Trophoblast cell (in vitro differentiated cells and primary cell): ENCODE results near the gene ASB9.
"Not testable (repeated sequence)": the region's sequence is repeated elsewhere in the genome, so short reads cannot be mapped to it uniquely, and the experiment has no call there.

Experiments
- DNase-seq, 2 donors: peaks; one replicate each; pipeline ENCODE4 v3.0.0-alpha.2; 2016
- H2AFZ ChIP-seq: 2 replicates; pipeline ENCODE4 v1.6.1; 2013; ENCODE audit warnings: low read length, moderate library complexity, mild to moderate bottlenecking; ENCODE audit not compliant: insufficient read depth, poor library complexity
- H2AK5ac ChIP-seq: 2 replicates; pipeline ENCODE4 v1.6.1; 2013; ENCODE audit warnings: mild to moderate bottlenecking, low read length
- H2BK120ac ChIP-seq: 2 replicates; pipeline ENCODE4 v1.6.1; 2013; ENCODE audit warnings: low read length, mild to moderate bottlenecking, moderate library complexity; ENCODE audit not compliant: insufficient read depth, poor library complexity
- H2BK12ac ChIP-seq: 2 replicates; pipeline ENCODE4 v1.6.1; 2013; ENCODE audit warnings: mild to moderate bottlenecking, low read length, moderate library complexity
- H2BK5ac ChIP-seq: 2 replicates; pipeline ENCODE4 v1.6.1; 2013; ENCODE audit warnings: low read length, low read depth, moderate library complexity, mild to moderate bottlenecking; ENCODE audit not compliant: poor library complexity
- H3K14ac ChIP-seq: 2 replicates; pipeline ENCODE4 v1.6.1; 2013; ENCODE audit warnings: mild to moderate bottlenecking, low read length
- H3K18ac ChIP-seq: 2 replicates; pipeline ENCODE4 v1.6.1; 2013; ENCODE audit warnings: mild to moderate bottlenecking, low read length
- H3K23ac ChIP-seq: 2 replicates; pipeline ENCODE4 v1.6.1; 2013; ENCODE audit warnings: low read length
- H3K27ac ChIP-seq: 2 replicates; pipeline ENCODE4 v1.5.1; 2013; ENCODE audit warnings: low read depth, mild to moderate bottlenecking, inconsistent platforms, low read length, moderate library complexity
- H3K27me3 ChIP-seq: 2 replicates; pipeline ENCODE4 v1.6.1; 2013; ENCODE audit warnings: inconsistent platforms, mild to moderate bottlenecking, low read length, moderate library complexity; ENCODE audit not compliant: insufficient read depth
- H3K36me3 ChIP-seq, 2 experiments: 1 replicate in 1 of 2; 2 replicates in 1 of 2; pipeline ENCODE4 v1.6.1; 2013; ENCODE audit warnings: low read length in 2 of 2, mild to moderate bottlenecking in 2 of 2, moderate library complexity in 1 of 2; ENCODE audit not compliant: insufficient read depth in 2 of 2, control insufficient read depth in 1 of 2
- H3K4ac ChIP-seq: 2 replicates; pipeline ENCODE4 v1.6.1; 2013; ENCODE audit warnings: low read depth, mild to moderate bottlenecking, low read length, moderate library complexity
- H3K4me1 ChIP-seq, 2 experiments: 1 replicate in 1 of 2; 2 replicates in 1 of 2; pipeline ENCODE4 v1.6.1; 2013; ENCODE audit warnings: low read length in 2 of 2, mild to moderate bottlenecking in 2 of 2, moderate library complexity in 1 of 2; ENCODE audit not compliant: insufficient read depth in 2 of 2, control insufficient read depth in 1 of 2
- H3K4me2 ChIP-seq: 2 replicates; pipeline ENCODE4 v1.6.1; 2013; ENCODE audit warnings: inconsistent platforms, mild to moderate bottlenecking, low read length, moderate library complexity
- H3K4me3 ChIP-seq: 2 replicates; pipeline ENCODE4 v1.5.1; 2013; ENCODE audit warnings: mild to moderate bottlenecking, low read depth, low read length, inconsistent platforms
- H3K79me1 ChIP-seq: one replicate; pipeline ENCODE4 v1.6.1; 2013; ENCODE audit warnings: low read length
- H3K79me2 ChIP-seq: 2 replicates; pipeline ENCODE4 v1.6.1; 2013; ENCODE audit warnings: low read length, mild to moderate bottlenecking; ENCODE audit not compliant: control insufficient read depth, insufficient read depth, poor library complexity
- H3K9ac ChIP-seq: 2 replicates; pipeline ENCODE4 v1.6.1; 2013; ENCODE audit warnings: mild to moderate bottlenecking, low read length
- H3K9me3 ChIP-seq: 2 replicates; pipeline ENCODE4 v1.6.1; 2013; ENCODE audit warnings: low read depth, mild to moderate bottlenecking, control low read depth, inconsistent platforms, low read length; ENCODE audit not compliant: insufficient read depth
- H4K12ac ChIP-seq: 2 replicates; pipeline ENCODE4 v1.6.1; 2013; ENCODE audit warnings: low read depth, mild to moderate bottlenecking, low read length, moderate library complexity
- H4K8ac ChIP-seq: 2 replicates; pipeline ENCODE4 v1.6.1; 2013; ENCODE audit warnings: low read depth, mild to moderate bottlenecking, low read length, moderate library complexity
- H4K91ac ChIP-seq: one replicate; pipeline ENCODE4 v1.6.1; 2013; ENCODE audit warnings: low read depth, mild to moderate bottlenecking, low read length, moderate library complexity
- WGBS: extraction: QIAGEN DNeasy Blood & Tissue Kit; methylation state at CpG from one replicate; pipeline ENCODE4 v1.1.7; 2013; ENCODE audit warnings: missing lambda C conversion rate; ENCODE audit not compliant: insufficient read length, insufficient coverage; ENCODE audit errors: extremely low coverage; 5-methylcytosine and 5-hydroxymethylcytosine counted together

ASB9 gene

DNA sequence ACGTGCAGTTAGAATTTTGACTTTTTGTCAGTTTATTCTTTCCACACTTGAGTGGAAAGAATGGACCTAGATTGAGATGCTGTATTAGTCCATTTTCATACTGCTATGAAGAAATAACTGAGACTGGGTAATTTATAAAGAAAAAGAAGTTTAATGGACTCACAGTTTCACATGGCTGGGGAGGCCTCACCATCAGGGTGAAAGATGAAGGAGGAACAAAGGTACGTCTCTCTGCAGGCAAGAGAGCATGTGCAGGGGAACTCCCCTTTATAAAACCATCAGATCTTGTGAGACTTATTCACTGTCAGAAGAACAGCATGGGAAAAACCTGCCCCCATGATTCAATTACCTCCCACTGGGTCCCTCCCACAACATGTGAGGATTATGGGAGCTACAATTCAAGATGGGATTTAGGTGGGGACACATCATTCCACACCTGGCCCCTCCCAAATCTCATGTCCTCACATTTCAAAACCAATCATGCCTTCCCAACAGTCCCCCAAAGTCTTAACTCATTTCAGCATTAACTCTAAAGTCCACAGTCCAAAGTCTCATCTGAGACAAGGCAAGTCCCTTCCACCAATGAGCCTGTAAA lies 71.2 kb downstream of the ASB9 start:
- not testable (repeated sequence) for H2AK5ac ChIP-seq, H3K18ac ChIP-seq, H3K4ac ChIP-seq, H3K27ac ChIP-seq, H3K27me3 ChIP-seq, H3K4me1 ChIP-seq, H4K91ac ChIP-seq, H3K79me1 ChIP-seq, H4K8ac ChIP-seq, H3K4me3 ChIP-seq, H3K9me3 ChIP-seq, H2AFZ ChIP-seq, H3K9ac ChIP-seq, H3K36me3 ChIP-seq, H4K12ac ChIP-seq, H3K14ac ChIP-seq, H3K23ac ChIP-seq, DNase-seq, H2BK120ac ChIP-seq, H2BK12ac ChIP-seq, H3K79me2 ChIP-seq, H3K4me2 ChIP-seq, H2BK5ac ChIP-seq
- no CpG with 5 or more reads among the region's 2 CpGs for WGBS

GRCh38 chrX:15194146-15194545 lies 75.7 kb downstream of the ASB9 start:
- no peak overlapping the region for H3K4ac ChIP-seq
- WGBS: no CpG with 5 or more reads among the region's 3 CpGs
- no peaks in the 10 kb centered on the region for H3K79me1 ChIP-seq
- no peak overlapping the region for H4K8ac ChIP-seq
- no peak overlapping the region for H2BK120ac ChIP-seq
- H3K4me3 ChIP-seq: no peak overlapping the region
- H2AFZ ChIP-seq: no peak overlapping the region
- H2AK5ac ChIP-seq: no peak overlapping the region
- H3K4me2 ChIP-seq: no peak overlapping the region
- H2BK5ac ChIP-seq: no peak overlapping the region
- no peak overlapping the region for H3K14ac ChIP-seq
- no peak for DNase-seq
- no peak overlapping the region for H4K91ac ChIP-seq
- no peaks in the 10 kb centered on the region for H3K4me1 ChIP-seq
- H3K79me2 ChIP-seq: no peaks in the 10 kb centered on the region
- H3K36me3 ChIP-seq: no peaks in the 10 kb centered on the region
- no peak overlapping the region for H3K18ac ChIP-seq
- H3K23ac ChIP-seq: no peak overlapping the region
- H3K9ac ChIP-seq: no peak overlapping the region
- H3K27ac ChIP-seq: no peak overlapping the region
- H2BK12ac ChIP-seq: no peak overlapping the region
- no peaks in the 10 kb centered on the region for H3K9me3 ChIP-seq
- no peaks in the 10 kb centered on the region for H3K27me3 ChIP-seq
- no peak overlapping the region for H4K12ac ChIP-seq
